T-helper 1 cell treated with Interleukin-12 subunit alpha and Interleukin-12 subunit beta and Interleukin-4 antibody, amounts not matched to agents 30 μg/mL and 1 μg/mL, for 36 hours (primary cell): ENCODE results near the gene SYNJ2BP.
"Not testable (repeated sequence)": the region's sequence is repeated elsewhere in the genome, so short reads cannot be mapped to it uniquely, and the experiment has no call there.

ENCODE experiments used
- H3K27ac Mint-ChIP-seq: one replicate; pipeline ENCODE4 v1.8.0; 2021; ENCODE audit warnings: mild to moderate bottlenecking, mixed read lengths
- H3K27me3 Mint-ChIP-seq: one replicate; pipeline ENCODE4 v1.8.0; 2021; ENCODE audit warnings: low read depth, mixed read lengths
- H3K36me3 Mint-ChIP-seq: one replicate; pipeline ENCODE4 v1.8.0; 2021; ENCODE audit warnings: low read depth, mixed read lengths
- H3K4me1 Mint-ChIP-seq: one replicate; pipeline ENCODE4 v1.8.0; 2021; ENCODE audit warnings: low read depth, mixed read lengths
- H3K4me3 Mint-ChIP-seq: one replicate; pipeline ENCODE4 v1.8.0; 2021; ENCODE audit warnings: mild to moderate bottlenecking, moderate library complexity, mixed read lengths
- H3K9me3 Mint-ChIP-seq: one replicate; pipeline ENCODE4 v1.8.0; 2021; ENCODE audit warnings: mixed read lengths

SYNJ2BP gene

GRCh38 chr14:70416725-70417349, at the start of gene SYNJ2BP:
Gene SYNJ2BP (minus strand): TSS chr14:70417090. CDS start chr14:70416963, 127 bp downstream.
- H3K4me3 Mint-ChIP-seq = peak within 1 kb of the TSS; percentile 87
- H3K4me1 Mint-ChIP-seq = peaks cover 14% of the 10 kb centered on the region
- no peaks in the 10 kb centered on the region for H3K9me3 Mint-ChIP-seq
- peak within 1 kb of the TSS; percentile 34 for H3K27ac Mint-ChIP-seq
- H3K36me3 Mint-ChIP-seq = no peaks in the 10 kb centered on the region
- no peaks in the 10 kb centered on the region for H3K27me3 Mint-ChIP-seq

- Mint-ChIP-seq H3K4me3 (no peak overlapping the region), H3K9me3 (no peaks in the 10 kb centered on the region), H3K4me1 (no peaks in the 10 kb centered on the region), H3K27ac (no peak overlapping the region), H3K36me3 (no peaks in the 10 kb centered on the region), H3K27me3 (peaks cover 12% of the 10 kb centered on the region)
These were observed 37.8 kb upstream of the SYNJ2BP start for GRCh38 chr14:70454731-70455130.

- Mint-ChIP-seq H3K9me3 (peaks cover 4% of the 10 kb centered on the region), H3K27me3 (peaks cover 6% of the 10 kb centered on the region), H3K4me3 (no peak within 1 kb of the TSS), H3K4me1 (no peaks in the 10 kb centered on the region), H3K36me3 (no peaks in the 10 kb centered on the region), H3K27ac (no peak within 1 kb of the TSS)
These were observed 35.0 kb upstream of the SYNJ2BP start, which contains the start of gene ADAM21 for GRCh38 chr14:70451874-70452273. Gene ADAM21 (plus strand): TSS chr14:70452174. CDS start chr14:70457500, 5,326 bp downstream.

GRCh38 chr14:70448633-70449340, 31.9 kb upstream of the SYNJ2BP start:
- Mint-ChIP-seq H3K27ac (no peak overlapping the region), H3K36me3 (no peaks in the 10 kb centered on the region), H3K9me3 (peaks cover 11% of the 10 kb centered on the region), H3K4me3 (no peak overlapping the region), H3K4me1 (no peaks in the 10 kb centered on the region), H3K27me3 (no peaks in the 10 kb centered on the region)

GRCh38 chr14:70442750-70443149, 25.9 kb upstream of the SYNJ2BP start:
- H3K36me3 Mint-ChIP-seq = no peaks in the 10 kb centered on the region
- H3K4me3 Mint-ChIP-seq = no peak overlapping the region
- no peaks in the 10 kb centered on the region for H3K4me1 Mint-ChIP-seq
- H3K27me3 Mint-ChIP-seq = no peaks in the 10 kb centered on the region
- no peak overlapping the region for H3K27ac Mint-ChIP-seq
- peaks cover 35% of the 10 kb centered on the region for H3K9me3 Mint-ChIP-seq

GRCh38 chr14:70441641-70442040, 24.8 kb upstream of the SYNJ2BP start:
- peaks cover 31% of the 10 kb centered on the region for H3K9me3 Mint-ChIP-seq
- no peak overlapping the region for H3K4me3 Mint-ChIP-seq
- H3K4me1 Mint-ChIP-seq = no peaks in the 10 kb centered on the region
- no peak overlapping the region for H3K27ac Mint-ChIP-seq
- no peaks in the 10 kb centered on the region for H3K27me3 Mint-ChIP-seq
- H3K36me3 Mint-ChIP-seq = no peaks in the 10 kb centered on the region

GRCh38 chr14:70436867-70437266, 20.0 kb upstream of the SYNJ2BP start:
- no peak overlapping the region for H3K4me3 Mint-ChIP-seq
- peaks cover 34% of the 10 kb centered on the region for H3K9me3 Mint-ChIP-seq
- H3K4me1 Mint-ChIP-seq = no peaks in the 10 kb centered on the region
- peaks cover 4% of the 10 kb centered on the region for H3K27me3 Mint-ChIP-seq
- H3K36me3 Mint-ChIP-seq = no peaks in the 10 kb centered on the region
- no peak overlapping the region for H3K27ac Mint-ChIP-seq

- H3K4me1 Mint-ChIP-seq, H3K27me3 Mint-ChIP-seq, H3K4me3 Mint-ChIP-seq, H3K27ac Mint-ChIP-seq, H3K36me3 Mint-ChIP-seq: not testable (repeated sequence)
- H3K9me3 Mint-ChIP-seq = peaks cover 18% of the 10 kb centered on the region
These were observed 9.7 kb upstream of the SYNJ2BP start for GRCh38 chr14:70426555-70426954.

- Mint-ChIP-seq H3K4me3 (no peak overlapping the region), H3K9me3 (peaks cover 9% of the 10 kb centered on the region)
These were observed 8.5 kb upstream of the SYNJ2BP start for GRCh38 chr14:70425354-70425753.

GRCh38 chr14:70422538-70422937, 5.6 kb upstream of the SYNJ2BP start:
- no peaks in the 10 kb centered on the region for H3K4me1 Mint-ChIP-seq
- no peaks in the 10 kb centered on the region for H3K27me3 Mint-ChIP-seq
- H3K36me3 Mint-ChIP-seq = no peaks in the 10 kb centered on the region
- H3K9me3 Mint-ChIP-seq = peaks cover 9% of the 10 kb centered on the region
- H3K27ac Mint-ChIP-seq = no peak overlapping the region
- no peak overlapping the region for H3K4me3 Mint-ChIP-seq

More at GRCh38 chr14:70425354-70425753, 8.5 kb upstream of the SYNJ2BP start:
- no peak overlapping the region for H3K27ac Mint-ChIP-seq
- H3K27me3 Mint-ChIP-seq = no peaks in the 10 kb centered on the region
- no peaks in the 10 kb centered on the region for H3K4me1 Mint-ChIP-seq
- H3K36me3 Mint-ChIP-seq = no peaks in the 10 kb centered on the region

- not testable (repeated sequence) for H3K4me3 Mint-ChIP-seq, H3K36me3 Mint-ChIP-seq
- H3K4me1 Mint-ChIP-seq = peaks cover 14% of the 10 kb centered on the region
These were observed 2.5 kb upstream of the SYNJ2BP start for GRCh38 chr14:70419270-70419931.

GRCh38 chr14:70416338-70416724, 559 bp downstream of the SYNJ2BP start:
- H3K9me3 Mint-ChIP-seq = no peaks in the 10 kb centered on the region
- H3K27ac Mint-ChIP-seq = no peak overlapping the region
- H3K36me3 Mint-ChIP-seq = no peaks in the 10 kb centered on the region
- peaks cover 14% of the 10 kb centered on the region for H3K4me1 Mint-ChIP-seq
- H3K27me3 Mint-ChIP-seq = no peaks in the 10 kb centered on the region
- peak overlapping the region; percentile 87 for H3K4me3 Mint-ChIP-seq

More at GRCh38 chr14:70419270-70419931, 2.5 kb upstream of the SYNJ2BP start:
- not testable (repeated sequence) for H3K9me3 Mint-ChIP-seq, H3K27me3 Mint-ChIP-seq, H3K27ac Mint-ChIP-seq

- Mint-ChIP-seq H3K36me3 (no peaks in the 10 kb centered on the region), H3K4me3 (peak overlapping the region; percentile 84), H3K27me3 (no peaks in the 10 kb centered on the region), H3K4me1 (peaks cover 14% of the 10 kb centered on the region), H3K27ac (peak overlapping the region; percentile 12), H3K9me3 (no peaks in the 10 kb centered on the region)
These were observed 1.1 kb downstream of the SYNJ2BP start for GRCh38 chr14:70415788-70416187.

GRCh38 chr14:70407621-70408020, 9.3 kb downstream of the SYNJ2BP start:
- H3K4me1 Mint-ChIP-seq = no peaks in the 10 kb centered on the region
- H3K9me3 Mint-ChIP-seq = no peaks in the 10 kb centered on the region
- H3K27me3 Mint-ChIP-seq = no peaks in the 10 kb centered on the region
- no peak overlapping the region for H3K27ac Mint-ChIP-seq
- no peak overlapping the region for H3K4me3 Mint-ChIP-seq
- H3K36me3 Mint-ChIP-seq = peaks cover 2% of the 10 kb centered on the region

GRCh38 chr14:70406216-70406615, 10.7 kb downstream of the SYNJ2BP start:
- not testable (repeated sequence) for H3K27ac Mint-ChIP-seq, H3K27me3 Mint-ChIP-seq, H3K4me3 Mint-ChIP-seq, H3K36me3 Mint-ChIP-seq, H3K9me3 Mint-ChIP-seq, H3K4me1 Mint-ChIP-seq
